Liver (tissue), 9 donors: ENCODE measurements around the gene C2CD4D. TPM values are rescaled to one million over a fixed set of nuclear protein-coding genes. Genes with fewer than 3 reads are reported as not detected.

Experiments
- DNase-seq: peaks from one replicate; pipeline ENCODE4 v3.0.0-alpha.2; 2017; ENCODE audit warnings: low spot score
- H3K27ac ChIP-seq, 2 donors: one replicate each; pipeline ENCODE4 v1.7.0; 2013; ENCODE audit warnings: inconsistent platforms in 2 of 2, low read length in 2 of 2, control low read depth in 1 of 2, low read depth in 1 of 2, mild to moderate bottlenecking in 1 of 2
- H3K27me3 ChIP-seq, 4 donors: one replicate each; pipeline versions ENCODE4 v1.6.1 to v1.7.0; 2013; ENCODE audit warnings: low read length in 3 of 4, inconsistent platforms in 1 of 4, mild to moderate bottlenecking in 1 of 4, moderate library complexity in 1 of 4; ENCODE audit not compliant: control insufficient read depth in 4 of 4, insufficient read depth in 4 of 4
- H3K36me3 ChIP-seq, 4 donors: one replicate each; pipeline versions ENCODE4 v1.6.1 to v1.7.0; 2013; ENCODE audit warnings: low read length in 3 of 4, mild to moderate bottlenecking in 3 of 4, low read depth in 1 of 4, moderate library complexity in 1 of 4; ENCODE audit not compliant: control insufficient read depth in 4 of 4, insufficient read depth in 3 of 4
- H3K4me1 ChIP-seq, 4 donors: one replicate each; pipeline versions ENCODE4 v1.6.1 to v1.7.0; 2013; ENCODE audit warnings: low read length in 3 of 4, mild to moderate bottlenecking in 3 of 4, moderate library complexity in 1 of 4; ENCODE audit not compliant: control insufficient read depth in 4 of 4, insufficient read depth in 4 of 4
- H3K4me3 ChIP-seq, 3 donors: one replicate each; pipeline versions ENCODE4 v1.6.1 to v1.7.0; 2013; ENCODE audit warnings: low read length in 3 of 3, control low read depth in 1 of 3, low read depth in 1 of 3, mild to moderate bottlenecking in 1 of 3
- H3K9ac ChIP-seq, 2 donors: one replicate each; pipeline ENCODE4 v1.7.0; 2013; ENCODE audit warnings: low read length in 2 of 2, mild to moderate bottlenecking in 2 of 2, moderate library complexity in 2 of 2, control low read depth in 1 of 2, low read depth in 1 of 2
- H3K9me3 ChIP-seq, 4 donors: one replicate each; pipeline versions ENCODE4 v1.6.1 to v1.7.0; 2013; ENCODE audit warnings: low read length in 3 of 4; ENCODE audit not compliant: control insufficient read depth in 4 of 4
- ATF3 ChIP-seq: IDR thresholded peaks from 2 replicates; pipeline ENCODE4 v1.6.1; 2016; ENCODE audit warnings: antibody characterized with exemption
- CTCF ChIP-seq: fragments of 150-350 bp; IDR thresholded peaks from 2 replicates; pipeline ENCODE4 v1.5.1; 2017; ENCODE audit warnings: improper control_type of control experiment, low read depth, low read length; ENCODE audit not compliant: missing input control
- EGR1 ChIP-seq, 2 donors: IDR thresholded peaks; 2 replicates each; pipeline ENCODE4 v1.6.1; 2016 to 2018; ENCODE audit warnings: antibody characterized with exemption in 2 of 2, low read depth in 2 of 2
- FOXA1 ChIP-seq: IDR thresholded peaks from 2 replicates; pipeline ENCODE4 v1.6.1; 2016; ENCODE audit warnings: antibody characterized with exemption
- FOXA2 ChIP-seq: IDR thresholded peaks from 2 replicates; pipeline ENCODE4 v1.6.1; 2016; ENCODE audit warnings: antibody characterized with exemption
- GABPA ChIP-seq, 2 donors: IDR thresholded peaks in 1 of 2; conservative IDR thresholded peaks in 1 of 2; 2 replicates each; pipeline ENCODE4 v1.6.1; 2016; ENCODE audit warnings: antibody characterized with exemption in 2 of 2, mild to moderate bottlenecking in 1 of 2, moderate library complexity in 1 of 2
- HNF4G ChIP-seq: IDR thresholded peaks from 2 replicates; pipeline ENCODE4 v1.6.1; 2016; ENCODE audit warnings: antibody characterized with exemption
- MAX ChIP-seq: IDR thresholded peaks from 2 replicates; pipeline ENCODE4 v1.6.1; 2016; ENCODE audit warnings: antibody characterized with exemption
- NR2F2 ChIP-seq: IDR thresholded peaks from 2 replicates; pipeline ENCODE4 v1.6.1; 2016; ENCODE audit warnings: antibody characterized with exemption
- RAD21 ChIP-seq, 2 donors: IDR thresholded peaks; 2 replicates each; pipeline ENCODE4 v1.6.1; 2016; ENCODE audit warnings: antibody characterized with exemption in 2 of 2, mild to moderate bottlenecking in 2 of 2
- REST ChIP-seq: IDR thresholded peaks from 2 replicates; pipeline ENCODE4 v1.6.1; 2016; ENCODE audit warnings: antibody characterized with exemption, mild to moderate bottlenecking
- RXRA ChIP-seq, 2 donors: IDR thresholded peaks; 2 replicates each; pipeline ENCODE4 v1.6.1; 2017 to 2018; ENCODE audit warnings: antibody characterized with exemption in 2 of 2, mild to moderate bottlenecking in 1 of 2
- SP1 ChIP-seq: IDR thresholded peaks from 2 replicates; pipeline ENCODE4 v1.6.1; 2018; ENCODE audit warnings: antibody characterized with exemption, mild to moderate bottlenecking
- TAF1 ChIP-seq: conservative IDR thresholded peaks from 2 replicates; pipeline ENCODE4 v1.6.1; 2016; ENCODE audit warnings: antibody characterized with exemption, mild to moderate bottlenecking
- YY1 ChIP-seq: IDR thresholded peaks from 2 replicates; pipeline ENCODE4 v1.6.1; 2016; ENCODE audit warnings: antibody characterized with exemption, mild to moderate bottlenecking
- ZBTB33 ChIP-seq: IDR thresholded peaks from 2 replicates; pipeline ENCODE4 v1.6.1; 2016; ENCODE audit warnings: antibody characterized with exemption
- WGBS: extraction: QIAGEN DNeasy Blood & Tissue Kit; methylation state at CpG from one replicate; pipeline ENCODE4 v1.1.7; 2013; 5-methylcytosine and 5-hydroxymethylcytosine counted together
- polyA plus RNA-seq, 2 donors: library from polyadenylated mRNA; stranded (reverse) in 1 of 2; unstranded in 1 of 2; fragments of 200-250 nt in 1 of 2; fragments of >200 nt in 1 of 2; fragmentation: Nextera tagmentation in 1 of 2; extraction: Ambion mirVana in 1 of 2; gene quantifications; one replicate each; pipeline versions ENCODE4 v1.2.1 to v1.2.3, GENCODE V29; 2013 to 2015
- total RNA-seq, 2 donors: library from RNA; depleted of rRNA; stranded (reverse); fragments of >200 nt; gene quantifications; one replicate each; pipeline ENCODE4 v1.2.3, GENCODE V29; 2014
- donor health status: healthy.
- donor health status: healthy.
- donor health status: healthy.
- donor health status: healthy.
- donor health status: healthy.

Gene C2CD4D
- total and polyA plus RNA-seq, 4 donors: 0.02 to 0.08 TPM; not detected in 2

GRCh38 chr1:151833172-151833900, 6.3 kb downstream of the C2CD4D start:
- no peaks in the 10 kb centered on the region for H3K9me3 ChIP-seq
- no peak for DNase-seq
- 42% methylated on average over 8 of the region's 8 CpGs for WGBS
- peak overlapping the region in 1 of 2 donors; percentile 36 for H3K9ac ChIP-seq
- TF ChIP-seq REST (no peak), ZBTB33 (no peak), RAD21 (IDR thresholded peaks at IDR 0.05) (no peak), CTCF (no peak), GABPA (IDR thresholded peaks at IDR 0.05 in 1 of 2, conservative IDR thresholded peaks at IDR 0.05 in 1 of 2) (no peak), ATF3 (no peak), EGR1 (IDR thresholded peaks at IDR 0.05; ENCODE audit: low read depth in 2 of 2) (no peak), RXRA (IDR thresholded peaks at IDR 0.05) (no peak)
- H3K4me1 ChIP-seq: peaks cover 34 to 81% (median 69%) of the 10 kb centered on the region in 4 donors
- peak overlapping the region in 2 of 3 donors; percentile 27 to 65 for H3K4me3 ChIP-seq
- peak overlapping the region; percentile 81 to 94 for H3K27ac ChIP-seq
- no peaks in the 10 kb centered on the region for H3K27me3 ChIP-seq
- peaks cover 0 to 2% (median under 1%) of the 10 kb centered on the region in 4 donors for H3K36me3 ChIP-seq

- Histone ChIP-seq H3K27me3 (no peaks in the 10 kb centered on the region), H3K36me3 (peaks cover 0 to 7% (median 4%) of the 10 kb centered on the region in 4 donors), H3K4me3 (peak overlapping the region; percentile 46 to 90 (median 70)), H3K27ac (peak overlapping the region; percentile 94), H3K9ac (peak overlapping the region in 1 of 2 donors; percentile 71), H3K9me3 (no peaks in the 10 kb centered on the region), H3K4me1 (peaks cover 29 to 84% (median 75%) of the 10 kb centered on the region in 4 donors)
- no peak for DNase-seq
- WGBS: 26% methylated on average over 10 of the region's 10 CpGs
- no peak for TF ChIP-seq TAF1
- no peak for TF ChIP-seq ZBTB33
- peak; percentile 94 for TF ChIP-seq FOXA2
- TF ChIP-seq YY1: peak; percentile 40
- peak; percentile 78 for TF ChIP-seq SP1
- TF ChIP-seq ATF3: peak; percentile 56
- TF ChIP-seq HNF4G: no peak
- TF ChIP-seq FOXA1: peak; percentile 87
- TF ChIP-seq NR2F2: no peak
- peak; percentile 99 for TF ChIP-seq MAX
- no peak for TF ChIP-seq CTCF
These were observed 7.2 kb downstream of the C2CD4D start for GRCh38 chr1:151832318-151832980.
